HG03342 (cell line): Measurements from ENCODE around the gene CPA3.

Experiments used
- ATAC-seq: cut with Tn5 transposase; IDR thresholded peaks from one replicate; pipeline ENCODE4 v1.9.1; 2021; ENCODE audit warnings: mild to moderate bottlenecking, moderate library complexity; ENCODE audit not compliant: unreplicated experiment

CPA3 gene

GRCh38 chr3:148857316-148857715, 7.8 kb upstream of the CPA3 start:
- ATAC-seq = no peak

GRCh38 chr3:148861277-148861869, 3.7 kb upstream of the CPA3 start:
- ATAC-seq = peak; percentile 78

GRCh38 chr3:148863297-148863696, 1.8 kb upstream of the CPA3 start:
- no peak for ATAC-seq

GRCh38 chr3:148863814-148864213, 1.3 kb upstream of the CPA3 start:
- ATAC-seq = no peak

- ATAC-seq = no peak
These were observed 1.2 kb downstream of the CPA3 start for GRCh38 chr3:148866261-148866660.

GRCh38 chr3:148873270-148873927, 8.3 kb downstream of the CPA3 start:
- ATAC-seq = no peak

- ATAC-seq = no peak
These were observed 8.9 kb downstream of the CPA3 start for GRCh38 chr3:148873977-148874376.

GRCh38 chr3:148878095-148878494, 13.0 kb downstream of the CPA3 start:
- no peak for ATAC-seq

GRCh38 chr3:148879256-148879655, 14.2 kb downstream of the CPA3 start:
- ATAC-seq = no peak

- ATAC-seq = no peak
These were observed 15.6 kb downstream of the CPA3 start for GRCh38 chr3:148880681-148881080.

- ATAC-seq = no peak
These were observed 16.2 kb downstream of the CPA3 start for GRCh38 chr3:148881286-148881685.

- ATAC-seq = no peak
These were observed 17.2 kb downstream of the CPA3 start for GRCh38 chr3:148882288-148882687.

GRCh38 chr3:148883163-148883562, 18.1 kb downstream of the CPA3 start:
- ATAC-seq = no peak

- no peak for ATAC-seq
These were observed 19.2 kb downstream of the CPA3 start for GRCh38 chr3:148884261-148884660.

GRCh38 chr3:148889828-148890227, 24.7 kb downstream of the CPA3 start:
- ATAC-seq = no peak

GRCh38 chr3:148896062-148896461, 31.0 kb downstream of the CPA3 start:
- no peak for ATAC-seq

- ATAC-seq = no peak
These were observed 37.1 kb downstream of the CPA3 start for GRCh38 chr3:148901987-148902791.

- ATAC-seq = no peak
These were observed 37.9 kb downstream of the CPA3 start for GRCh38 chr3:148903022-148903442.

GRCh38 chr3:148903941-148904340, 38.8 kb downstream of the CPA3 start:
- no peak for ATAC-seq

GRCh38 chr3:148906667-148907066, 41.6 kb downstream of the CPA3 start:
- ATAC-seq = no peak

- ATAC-seq = no peak
These were observed 46.1 kb downstream of the CPA3 start for GRCh38 chr3:148911173-148911572.

GRCh38 chr3:148911592-148911991, 46.5 kb downstream of the CPA3 start:
- ATAC-seq = no peak
